Stimulated activated CD8-positive, alpha-beta memory T cell treated with anti-CD3 and anti-CD28 coated beads, Interleukin-7, amount 100 ng/mL, for 1 hour (primary cell): ENCODE measurements around the gene TMIGD3.

ENCODE experiments used
- DNase-seq, 2 donors: peaks; one replicate each; pipeline ENCODE4 v3.0.0-alpha.2; 2020; ENCODE audit warnings: low read depth in 2 of 2

TMIGD3 gene

DNA sequence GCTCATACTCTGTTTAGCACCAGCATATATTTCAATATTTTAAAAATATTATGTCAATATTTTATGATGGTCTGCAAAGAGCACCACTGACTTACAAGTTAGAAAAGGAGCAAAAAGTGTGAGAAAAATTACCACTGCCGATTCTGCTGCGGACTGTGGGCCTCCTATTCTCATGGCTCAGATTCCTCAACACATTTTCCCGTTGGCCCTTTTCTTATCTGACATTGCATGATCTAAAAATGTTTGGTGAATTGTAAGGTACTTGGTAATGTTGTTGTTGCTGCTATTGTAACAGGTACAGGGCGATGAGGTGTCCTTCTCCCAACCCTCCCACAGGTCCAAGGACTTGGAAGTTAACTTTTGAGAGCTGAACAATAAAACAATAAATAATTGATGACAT is 28.9 kb downstream of the TMIGD3 start:
- DNase-seq, result no peak

DNA sequence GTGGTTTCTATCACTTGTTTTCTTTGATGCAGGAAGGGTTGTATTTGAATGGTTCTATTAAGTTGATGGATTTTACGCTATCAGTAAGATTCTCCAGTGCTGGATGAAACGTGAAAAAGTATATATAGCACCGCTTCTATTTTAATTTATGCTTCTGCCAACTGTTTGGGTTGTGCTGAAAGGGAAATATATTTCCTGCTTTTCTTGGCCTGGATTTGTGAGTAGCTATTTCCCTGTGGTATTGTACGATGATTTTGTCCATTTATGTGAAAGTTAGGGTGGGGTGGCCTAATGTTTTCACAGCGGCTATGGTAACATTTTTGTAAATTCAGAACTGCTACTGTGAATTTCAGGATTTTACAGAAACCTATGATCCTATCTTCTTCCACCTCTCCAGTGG is 29.3 kb downstream of the TMIGD3 start:
- no peak for DNase-seq

GRCh38 chr1:111471538-111471937 is 31.9 kb downstream of the TMIGD3 start:
- DNase-seq, result no peak

DNA sequence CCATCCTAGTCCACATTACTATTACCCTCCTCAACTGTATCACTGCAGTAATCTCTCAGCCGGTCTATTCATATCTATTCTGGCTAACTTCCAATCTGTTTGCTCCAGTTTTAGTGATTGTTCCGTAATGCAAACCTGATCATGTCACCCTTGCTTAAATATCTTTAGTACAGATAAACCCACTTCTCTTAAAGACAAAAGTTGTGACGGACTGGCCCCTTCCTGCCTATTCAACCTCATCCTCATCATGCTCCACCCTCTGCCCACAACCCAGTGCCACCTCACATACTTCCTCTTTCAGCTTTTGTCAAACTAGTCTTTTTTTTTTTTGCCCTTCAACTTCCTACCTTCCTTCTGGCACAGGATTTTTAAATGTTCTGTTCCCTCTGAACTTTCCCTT is 32.4 kb downstream of the TMIGD3 start:
- peak; percentile 28 to 35 for DNase-seq

- no peak for DNase-seq
Observed at GRCh38 chr1:111470596-111470995, 32.8 kb downstream of the TMIGD3 start.

DNA sequence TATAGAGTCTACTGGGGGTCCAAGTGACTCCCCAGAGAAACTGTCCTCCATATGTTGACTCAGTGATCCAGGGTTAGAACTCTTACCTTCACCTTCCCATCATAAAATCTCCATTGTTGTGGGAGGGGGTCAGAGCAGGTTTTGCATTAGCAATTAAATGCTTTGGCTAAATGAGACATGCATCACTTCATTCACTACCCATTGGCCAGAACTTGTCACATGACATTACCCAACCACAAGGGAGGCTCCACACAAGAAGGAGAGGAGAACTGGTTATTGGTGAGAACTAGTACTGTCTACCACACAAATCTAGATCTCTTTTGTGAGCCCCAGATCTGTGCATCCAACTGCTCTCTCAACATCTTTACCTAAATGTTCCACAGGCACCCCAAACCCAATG is 33.9 kb downstream of the TMIGD3 start:
- no peak for DNase-seq

GRCh38 chr1:111468717-111469100 is 34.7 kb downstream of the TMIGD3 start:
- DNase-seq, result no peak

DNA sequence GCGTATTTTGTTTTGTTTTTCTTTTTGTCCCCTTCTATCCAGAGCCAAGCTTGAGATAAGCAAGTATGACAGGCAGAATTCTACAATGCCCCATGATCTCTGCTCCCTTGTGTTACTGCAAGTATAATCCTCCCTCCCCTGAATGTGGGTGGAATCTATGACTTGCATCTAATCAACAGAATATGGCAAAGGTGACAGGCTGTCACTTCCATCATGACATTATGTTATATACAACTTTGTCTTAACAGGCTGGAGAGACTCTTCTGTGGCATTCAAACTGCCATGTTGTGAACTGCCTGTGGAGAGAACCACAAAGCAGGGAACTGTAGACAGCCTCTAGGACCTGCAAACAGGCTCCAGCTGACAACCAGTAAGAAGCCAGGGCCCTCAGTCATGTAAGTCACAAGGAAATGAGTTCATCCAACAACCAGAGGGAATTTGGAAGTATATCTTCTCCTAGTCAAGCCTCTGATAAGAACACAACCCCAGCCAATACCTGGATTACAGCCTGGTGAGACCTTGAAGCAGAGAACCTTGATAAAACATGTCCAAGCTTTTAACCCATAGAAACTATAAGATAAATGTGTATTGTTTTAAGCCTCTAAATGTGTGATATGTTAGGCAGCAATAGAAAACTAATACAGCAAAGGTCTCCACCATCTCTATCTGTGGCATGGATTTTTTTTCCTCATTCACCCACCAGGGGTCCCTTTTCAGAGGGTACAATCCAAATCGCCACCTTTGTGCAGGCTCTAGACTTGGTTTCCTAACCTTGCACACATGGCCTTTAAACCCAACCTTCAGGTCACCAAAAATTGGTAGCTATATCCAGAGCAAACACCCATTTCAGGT is 35.3 kb downstream of the TMIGD3 start:
- no peak for DNase-seq

DNA sequence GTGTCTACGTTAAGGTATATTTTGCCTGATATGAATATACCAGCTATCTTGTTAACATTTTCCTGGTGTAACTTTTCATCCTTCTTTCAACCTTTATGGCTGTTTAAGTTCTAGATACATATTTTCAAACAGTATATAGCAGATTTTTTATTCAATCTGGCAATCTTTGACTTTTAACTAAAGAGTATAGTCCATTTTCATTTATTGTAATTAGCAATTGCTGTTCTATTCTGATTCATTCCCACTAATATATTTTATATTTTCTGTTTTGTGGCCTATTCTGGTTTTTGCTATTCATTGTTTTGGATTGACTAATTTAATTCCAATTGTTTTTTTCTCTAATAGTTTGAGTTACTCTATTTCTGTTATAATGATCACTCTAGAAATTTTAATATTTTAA is 37.0 kb downstream of the TMIGD3 start:
- no peak for DNase-seq

GRCh38 chr1:111465754-111466153 is 37.7 kb downstream of the TMIGD3 start:
- DNase-seq, result no peak

- DNase-seq, result no peak
Observed at GRCh38 chr1:111463029-111463683, 40.3 kb downstream of the TMIGD3 start.

DNA sequence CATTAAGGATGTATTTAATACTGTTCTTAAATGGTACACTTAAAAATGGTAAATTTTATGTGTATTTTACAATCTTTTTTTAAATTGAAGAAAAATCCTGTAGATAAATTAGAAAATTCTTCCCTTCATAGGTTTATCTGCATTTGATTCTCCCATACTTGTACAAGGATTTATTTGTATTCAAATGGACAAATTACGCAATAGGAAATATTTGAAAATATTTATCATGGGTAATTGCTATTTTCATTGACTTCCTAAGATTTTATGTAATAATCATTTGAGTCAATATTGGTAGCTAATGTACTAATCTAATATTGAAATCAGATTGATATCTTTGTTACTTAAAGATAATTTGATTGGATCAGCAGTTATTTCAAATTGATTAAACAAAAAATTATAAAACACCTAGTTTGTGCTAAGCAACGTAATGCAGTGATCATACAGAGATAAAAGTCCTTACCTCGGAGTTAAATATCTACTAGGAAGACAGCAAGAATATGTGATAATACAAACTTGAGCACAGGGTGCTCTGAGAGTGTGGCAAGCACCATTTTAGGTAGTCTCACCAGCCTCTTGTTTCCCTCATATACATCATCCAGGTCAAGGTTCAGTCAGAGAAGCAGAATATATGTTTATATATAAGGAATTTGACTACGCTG is 40.9 kb downstream of the TMIGD3 start:
- DNase-seq, result no peak

GRCh38 chr1:111461765-111462164 is 41.7 kb downstream of the TMIGD3 start:
- DNase-seq, result no peak

DNA sequence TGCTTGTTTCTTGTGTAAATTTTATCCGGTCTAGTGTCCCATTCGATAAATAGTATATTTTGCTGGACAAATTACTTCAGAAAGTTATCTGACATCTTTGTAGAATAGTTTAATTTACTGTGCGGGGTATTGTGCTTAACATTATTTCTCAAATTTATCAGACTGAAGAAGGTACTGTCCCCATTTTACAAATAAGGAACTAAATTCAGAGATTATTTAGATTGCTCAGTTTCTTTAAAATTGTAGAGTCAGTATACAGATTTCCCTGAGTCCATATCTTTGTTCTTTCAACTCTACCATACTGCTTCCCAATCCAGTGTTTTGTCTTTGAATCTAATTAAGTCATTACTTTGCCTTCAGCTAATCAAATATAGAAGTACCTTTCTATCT is 47.8 kb downstream of the TMIGD3 start:
- DNase-seq, result no peak

GRCh38 chr1:111454859-111455641 is 48.4 kb downstream of the TMIGD3 start:
- DNase-seq, result no peak

DNA sequence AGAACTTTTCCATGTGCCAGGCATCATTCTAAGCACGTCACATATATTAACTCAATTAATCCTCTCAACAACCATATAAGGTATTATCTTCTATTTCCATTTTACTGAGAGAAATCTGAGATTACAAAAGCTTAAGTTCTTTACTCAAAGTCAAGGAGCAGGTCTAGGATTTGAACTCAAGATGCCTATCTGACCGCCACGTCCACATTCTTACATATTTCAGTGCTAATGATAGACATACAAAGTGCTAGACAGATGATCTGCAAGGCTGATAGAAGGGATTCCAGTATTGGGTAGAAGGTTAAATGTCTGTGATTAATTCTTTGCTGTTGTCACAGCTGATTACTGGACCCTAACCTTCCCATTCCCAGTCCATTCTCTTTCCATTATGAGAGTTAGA is 49.7 kb downstream of the TMIGD3 start:
- no peak for DNase-seq

DNA sequence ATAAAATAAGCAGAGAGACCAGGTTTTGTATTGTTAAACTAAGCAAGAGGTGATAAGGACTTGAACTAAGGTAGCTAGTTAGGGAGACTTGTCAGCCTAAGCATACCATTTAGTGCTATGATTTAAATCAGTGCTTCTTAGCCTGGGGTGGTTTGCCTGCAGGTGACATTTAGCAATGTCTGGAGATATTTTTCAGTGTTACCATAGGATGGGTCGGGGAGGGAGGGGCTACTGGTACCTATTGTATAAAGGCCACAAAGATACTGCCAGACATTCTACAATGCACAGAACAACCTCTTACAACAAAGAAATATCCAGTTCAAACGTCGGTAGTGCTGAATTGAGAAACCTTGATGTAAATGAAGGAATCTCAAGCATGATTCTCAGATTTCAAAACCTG is 50.9 kb downstream of the TMIGD3 start:
- no peak for DNase-seq

DNA sequence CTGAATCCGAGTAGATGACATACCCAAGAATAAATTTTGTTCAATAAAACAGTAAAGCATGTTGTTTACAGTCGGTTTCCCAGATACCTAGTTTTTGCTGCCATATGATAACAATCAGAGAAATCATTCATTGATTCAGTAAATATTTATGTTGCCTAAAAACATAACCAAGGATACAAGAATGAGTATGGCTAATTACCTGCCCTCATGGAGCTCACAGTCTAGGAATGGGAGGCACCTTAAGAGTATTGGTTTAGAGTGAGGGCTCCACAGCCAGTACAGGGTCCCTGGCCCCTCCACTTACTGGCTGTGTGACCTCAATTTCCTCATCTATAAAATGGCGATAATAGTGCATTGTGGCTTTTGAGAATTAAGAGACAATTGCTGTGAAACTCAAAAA is 53.2 kb downstream of the TMIGD3 start:
- DNase-seq, result no peak

DNA sequence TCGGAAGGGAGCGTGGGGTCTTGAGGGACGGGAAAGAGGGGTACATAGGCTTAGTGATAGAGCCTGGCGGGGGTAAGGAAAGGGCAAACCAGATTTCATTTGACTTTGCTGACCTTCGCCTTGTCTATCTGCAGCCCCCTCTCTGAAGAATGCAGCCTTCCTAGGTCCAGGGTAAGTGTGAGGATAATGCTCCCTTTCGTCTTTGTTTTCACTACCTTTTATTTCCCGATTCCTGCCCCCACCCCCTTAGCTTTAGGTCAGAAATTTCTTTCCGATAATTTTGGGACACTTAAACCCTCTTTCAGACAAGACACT is 53.8 kb downstream of the TMIGD3 start:
- no peak for DNase-seq

DNA sequence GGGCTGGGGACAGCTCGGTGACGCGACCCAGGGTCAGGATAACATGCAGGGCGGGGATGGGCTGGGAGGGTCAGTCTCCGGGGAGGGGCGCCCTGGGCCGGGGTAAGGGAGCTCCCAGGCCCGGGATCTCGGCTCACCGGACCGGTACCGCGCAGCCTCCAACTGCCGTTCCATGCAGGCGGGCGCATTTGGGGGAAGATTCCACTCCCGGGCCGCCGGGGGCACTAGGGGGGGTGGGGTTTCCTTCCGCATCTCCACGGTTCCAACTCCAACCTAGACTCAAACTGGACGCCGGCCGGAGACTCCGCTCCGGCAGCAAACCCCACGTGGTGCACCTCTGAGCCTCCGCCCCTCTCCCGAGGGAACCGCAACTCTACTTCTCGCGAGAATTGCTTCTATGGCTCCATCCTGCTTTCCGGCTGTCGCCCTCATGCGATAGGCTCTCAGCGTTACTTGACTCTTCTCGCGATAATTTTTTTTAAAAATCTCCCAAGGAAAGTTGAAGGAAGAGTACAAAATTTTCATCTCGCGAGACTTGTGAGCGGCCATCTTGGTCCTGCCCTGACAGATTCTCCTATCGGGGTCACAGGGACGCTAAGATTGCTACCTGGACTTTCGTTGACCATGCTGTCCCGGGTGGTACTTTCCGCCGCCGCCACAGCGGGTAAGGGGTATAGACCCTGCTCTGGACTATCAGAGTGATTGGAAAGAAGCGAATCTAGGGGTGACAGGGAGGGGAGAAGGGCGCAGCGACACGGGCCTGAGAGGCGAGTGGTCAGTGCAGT is 54.3 kb downstream of the TMIGD3 start, which contains the start of the genes ATP5PB and WDR77:
TSS of gene ATP5PB (plus strand) at position 547 of the 785 bp plus-strand sequence. CDS start at position 625, 78 bp downstream.
TSS of gene WDR77 (minus strand) at position 339 of the 785 bp plus-strand sequence. CDS start at position 252, 87 bp downstream.
- peak; percentile 73 to 78 for DNase-seq

GRCh38 chr1:111448482-111448917 is 54.9 kb downstream of the TMIGD3 start:
- peak in 1 of 2 donors; percentile 5 for DNase-seq
